ENCODE data around the gene POM121L2. TPM values are rescaled to one million over a fixed set of nuclear protein-coding genes. Genes with fewer than 3 reads are reported as not detected.

Gene POM121L2
- total and polyA plus RNA-seq, 2 donors from 2014 or later = not detected

DNA sequence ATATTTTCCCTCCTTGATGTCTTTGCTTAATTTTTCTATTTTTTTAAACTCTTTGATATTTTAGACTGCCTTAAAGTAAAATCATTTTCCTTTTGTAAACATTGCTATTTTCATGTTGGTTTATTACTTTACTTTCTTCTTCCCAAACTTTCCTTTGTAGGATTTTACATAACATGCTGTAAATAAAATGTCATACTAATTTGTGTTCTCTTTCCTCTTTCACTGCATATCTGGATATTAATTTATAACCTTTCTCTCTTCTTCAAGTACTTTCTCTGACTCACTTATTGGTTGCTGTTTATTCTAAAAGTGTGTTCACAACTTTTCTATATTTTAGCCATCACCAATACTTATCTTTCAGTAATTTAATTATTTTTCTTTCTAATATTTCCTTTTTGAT lies 9.3 kb upstream of the POM121L2 start:
- no peaks in the 10 kb centered on the region for H3K9me3 ChIP-seq (ENCODE audit: control insufficient read depth in 2 of 3, insufficient read depth in 1 of 3, low read length in 3 of 3)
- H3K4me1 ChIP-seq (ENCODE audit: control insufficient read depth in 2 of 3, insufficient read depth in 2 of 3, low read depth in 1 of 3, low read length in 3 of 3) = no peaks in the 10 kb centered on the region
- H3K4me3 ChIP-seq (ENCODE audit: low read length in 3 of 3) = no peak overlapping the region
- peak; percentile 76 for FAIRE-seq
- no peak for DNase-seq
- intact Hi-C loops (cut with DNase I) = no loop called here
- H3K36me3 ChIP-seq (ENCODE audit: control insufficient read depth in 2 of 3, insufficient read depth in 3 of 3, low read length in 3 of 3) = no peaks in the 10 kb centered on the region
- no peak overlapping the region for H3K9ac ChIP-seq (ENCODE audit: low read length in 3 of 3)
- peaks cover 8% of the 10 kb centered on the region for H3K27me3 ChIP-seq (ENCODE audit: control insufficient read depth, insufficient read depth, low read length)
- H3K27ac ChIP-seq (ENCODE audit: low read depth in 2 of 2, low read length in 2 of 2) = no peak overlapping the region
- TF ChIP-seq, protein P1, sequence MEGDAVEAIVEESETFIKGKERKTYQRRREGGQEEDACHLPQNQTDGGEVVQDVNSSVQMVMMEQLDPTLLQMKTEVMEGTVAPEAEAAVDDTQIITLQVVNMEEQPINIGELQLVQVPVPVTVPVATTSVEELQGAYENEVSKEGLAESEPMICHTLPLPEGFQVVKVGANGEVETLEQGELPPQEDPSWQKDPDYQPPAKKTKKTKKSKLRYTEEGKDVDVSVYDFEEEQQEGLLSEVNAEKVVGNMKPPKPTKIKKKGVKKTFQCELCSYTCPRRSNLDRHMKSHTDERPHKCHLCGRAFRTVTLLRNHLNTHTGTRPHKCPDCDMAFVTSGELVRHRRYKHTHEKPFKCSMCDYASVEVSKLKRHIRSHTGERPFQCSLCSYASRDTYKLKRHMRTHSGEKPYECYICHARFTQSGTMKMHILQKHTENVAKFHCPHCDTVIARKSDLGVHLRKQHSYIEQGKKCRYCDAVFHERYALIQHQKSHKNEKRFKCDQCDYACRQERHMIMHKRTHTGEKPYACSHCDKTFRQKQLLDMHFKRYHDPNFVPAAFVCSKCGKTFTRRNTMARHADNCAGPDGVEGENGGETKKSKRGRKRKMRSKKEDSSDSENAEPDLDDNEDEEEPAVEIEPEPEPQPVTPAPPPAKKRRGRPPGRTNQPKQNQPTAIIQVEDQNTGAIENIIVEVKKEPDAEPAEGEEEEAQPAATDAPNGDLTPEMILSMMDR (IDR thresholded peaks at IDR 0.05; ENCODE audit: borderline replicate concordance, extremely low read depth, insufficient read depth) = no peak

DNA sequence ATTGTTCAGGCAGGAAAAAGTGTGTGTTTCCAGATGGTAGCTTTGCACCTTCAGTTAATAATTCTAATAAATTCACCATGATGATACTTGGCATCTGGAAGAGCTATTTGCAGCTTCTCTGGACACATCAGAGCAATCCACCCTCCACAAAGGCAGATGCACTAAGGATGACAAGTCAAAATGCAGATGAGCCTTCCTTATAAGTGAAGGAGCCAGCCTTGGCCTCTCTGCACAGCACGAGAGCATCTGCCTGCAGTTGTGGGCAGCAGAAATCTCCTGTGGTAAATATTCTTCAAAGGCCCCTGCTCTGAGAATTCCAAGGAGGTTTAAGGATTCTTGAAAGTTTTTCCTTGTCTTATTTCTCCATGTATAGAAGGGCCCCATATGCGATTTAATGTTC lies 6.9 kb upstream of the POM121L2 start:
- Histone ChIP-seq H3K27ac (ENCODE audit: low read depth in 2 of 2, low read length in 2 of 2) (no peak overlapping the region), H3K36me3 (ENCODE audit: control insufficient read depth in 2 of 3, insufficient read depth in 3 of 3, low read length in 3 of 3) (no peaks in the 10 kb centered on the region), H3K4me1 (ENCODE audit: control insufficient read depth in 2 of 3, insufficient read depth in 2 of 3, low read depth in 1 of 3, low read length in 3 of 3) (no peaks in the 10 kb centered on the region), H3K4me3 (ENCODE audit: low read length in 3 of 3) (no peak overlapping the region), H3K9me3 (ENCODE audit: control insufficient read depth in 2 of 3, insufficient read depth in 1 of 3, low read length in 3 of 3) (peaks cover 0 to 1% (median 0%) of the 10 kb centered on the region in 3 donors), H3K27me3 (ENCODE audit: control insufficient read depth, insufficient read depth, low read length) (peaks cover 14% of the 10 kb centered on the region), H3K9ac (ENCODE audit: low read length in 3 of 3) (no peak overlapping the region)
- TF ChIP-seq, protein P1 (IDR thresholded peaks at IDR 0.05; ENCODE audit: borderline replicate concordance, extremely low read depth, insufficient read depth) = no peak
- intact Hi-C loops (cut with DNase I) = no loop called here
- DNase-seq (no peak), FAIRE-seq (no peak)

DNA sequence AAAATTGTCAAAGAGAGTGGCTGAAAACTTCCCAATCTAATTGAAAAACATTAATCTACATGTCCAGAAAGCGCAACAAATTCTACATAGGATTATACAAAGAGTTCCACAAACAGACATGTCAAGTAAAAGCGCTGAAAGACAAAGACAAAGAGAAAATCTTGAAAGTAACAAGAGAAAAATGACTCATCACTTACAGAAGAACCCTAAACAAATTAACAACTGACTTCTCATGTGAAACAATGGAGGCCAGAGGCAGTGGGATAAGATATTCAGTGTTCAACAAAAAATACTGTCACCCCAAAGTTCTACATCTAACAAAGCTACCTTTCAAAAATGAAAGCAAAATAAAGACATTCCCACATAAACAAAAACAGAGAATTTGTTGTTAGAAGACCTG lies 2.0 kb upstream of the POM121L2 start:
- Histone ChIP-seq H3K9me3 (ENCODE audit: control insufficient read depth in 2 of 3, insufficient read depth in 1 of 3, low read length in 3 of 3) (peaks cover 0 to 2% (median 0%) of the 10 kb centered on the region in 3 donors), H3K36me3 (ENCODE audit: control insufficient read depth in 2 of 3, insufficient read depth in 3 of 3, low read length in 3 of 3) (no peaks in the 10 kb centered on the region), H3K27me3 (ENCODE audit: control insufficient read depth, insufficient read depth, low read length) (peaks cover 43% of the 10 kb centered on the region), H3K4me1 (ENCODE audit: control insufficient read depth in 2 of 3, insufficient read depth in 2 of 3, low read depth in 1 of 3, low read length in 3 of 3) (peaks cover 0 to 8% (median 8%) of the 10 kb centered on the region in 3 donors), H3K27ac (ENCODE audit: low read depth in 2 of 2, low read length in 2 of 2) (no peak overlapping the region), H3K4me3 (ENCODE audit: low read length in 3 of 3) (no peak overlapping the region), H3K9ac (ENCODE audit: low read length in 3 of 3) (no peak overlapping the region)
- TF ChIP-seq, protein P1 (IDR thresholded peaks at IDR 0.05; ENCODE audit: borderline replicate concordance, extremely low read depth, insufficient read depth) = no peak
- no peak for DNase-seq
- FAIRE-seq = no peak
- intact Hi-C loops (cut with DNase I) = no loop called here

DNA sequence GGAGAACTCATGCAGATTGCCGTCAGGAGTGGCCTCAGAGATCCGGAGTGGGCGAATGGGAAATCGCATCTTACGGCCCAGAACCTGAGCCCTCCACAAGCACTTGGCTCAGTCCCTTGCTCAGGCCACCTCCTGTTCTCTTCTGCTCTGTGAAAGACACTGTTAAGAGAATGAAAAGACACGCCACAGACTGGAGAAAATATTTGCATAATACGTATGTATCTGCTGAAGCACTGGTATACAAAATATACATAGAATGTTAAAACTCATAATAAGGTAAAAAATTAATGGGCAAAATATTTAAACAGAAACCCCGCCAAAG lies 838 bp upstream of the POM121L2 start:
- FAIRE-seq (no peak), DNase-seq (no peak)
- H3K4me1 ChIP-seq (ENCODE audit: control insufficient read depth in 2 of 3, insufficient read depth in 2 of 3, low read depth in 1 of 3, low read length in 3 of 3) = peaks cover 0 to 8% (median 8%) of the 10 kb centered on the region in 3 donors
- H3K4me3 ChIP-seq (ENCODE audit: low read length in 3 of 3) = peak overlapping the region; percentile 8 to 53 (median 46)
- H3K36me3 ChIP-seq (ENCODE audit: control insufficient read depth in 2 of 3, insufficient read depth in 3 of 3, low read length in 3 of 3) = no peaks in the 10 kb centered on the region
- peaks cover 0 to 2% (median 0%) of the 10 kb centered on the region in 3 donors for H3K9me3 ChIP-seq (ENCODE audit: control insufficient read depth in 2 of 3, insufficient read depth in 1 of 3, low read length in 3 of 3)
- TF ChIP-seq, protein P1 (IDR thresholded peaks at IDR 0.05; ENCODE audit: borderline replicate concordance, extremely low read depth, insufficient read depth) = no peak
- H3K27me3 ChIP-seq (ENCODE audit: control insufficient read depth, insufficient read depth, low read length) = peaks cover 40% of the 10 kb centered on the region
- no peak overlapping the region for H3K27ac ChIP-seq (ENCODE audit: low read depth in 2 of 2, low read length in 2 of 2)
- intact Hi-C loops (cut with DNase I) = no loop called here
- no peak overlapping the region for H3K9ac ChIP-seq (ENCODE audit: low read length in 3 of 3)
